GM04503 (cell line): Measurements from ENCODE around the gene PCSK2.

Experiments used
- DNase-seq: peaks from one replicate; pipeline ENCODE4 v3.0.0-alpha.2; 2012; ENCODE audit warnings: low read depth

PCSK2 gene

GRCh38 chr20:17339000-17339399 is 112.2 kb downstream of the PCSK2 start:
- no peak for DNase-seq

GRCh38 chr20:17343091-17343490 is 116.3 kb downstream of the PCSK2 start:
- DNase-seq, result no peak

GRCh38 chr20:17343656-17344452 is 117.0 kb downstream of the PCSK2 start:
- peak; percentile 45 for DNase-seq

- DNase-seq, result no peak
These were observed 118.0 kb downstream of the PCSK2 start for GRCh38 chr20:17344790-17345189.

GRCh38 chr20:17345321-17345720 is 118.5 kb downstream of the PCSK2 start:
- DNase-seq, result no peak

DNA sequence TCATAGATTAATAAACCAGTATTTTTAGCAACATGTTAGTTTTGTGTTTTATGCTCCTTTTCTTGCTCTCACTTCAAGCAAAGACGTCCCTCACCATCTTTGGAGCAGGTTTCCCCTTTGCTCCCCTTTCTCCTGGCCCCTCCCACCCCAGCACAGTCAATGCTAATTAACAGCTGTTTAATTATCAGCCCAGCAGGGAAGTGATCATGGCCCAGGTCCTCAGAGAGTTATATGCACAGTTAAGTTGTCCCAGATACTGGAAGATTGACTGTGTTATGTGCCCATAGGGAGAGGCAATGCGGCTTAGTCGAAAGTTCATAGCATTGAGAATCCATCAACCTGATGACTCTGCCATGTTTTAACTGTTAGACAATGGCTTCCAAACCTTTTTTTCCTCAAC is 123.5 kb downstream of the PCSK2 start:
- no peak for DNase-seq

DNA sequence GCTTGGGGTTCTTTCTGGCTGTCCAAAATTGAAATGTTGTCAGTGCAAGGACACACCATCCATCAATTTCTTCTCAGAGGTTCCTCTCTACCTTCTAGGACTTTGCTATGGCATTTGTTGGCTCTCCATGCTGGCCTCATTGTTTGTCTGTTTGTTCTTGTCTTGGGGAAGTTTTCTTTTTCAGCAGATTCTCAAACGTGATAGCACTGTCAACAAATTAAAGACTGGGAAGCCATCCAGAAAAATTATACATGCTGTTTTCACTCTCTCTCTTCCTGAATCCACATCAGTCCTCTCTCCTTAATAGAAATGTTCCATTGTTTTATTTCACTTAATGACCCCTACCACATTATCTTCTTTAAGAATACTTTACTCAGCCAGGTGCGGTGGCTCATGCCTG is 130.4 kb downstream of the PCSK2 start:
- no peak for DNase-seq

GRCh38 chr20:17358854-17359253 is 132.0 kb downstream of the PCSK2 start:
- no peak for DNase-seq

DNA sequence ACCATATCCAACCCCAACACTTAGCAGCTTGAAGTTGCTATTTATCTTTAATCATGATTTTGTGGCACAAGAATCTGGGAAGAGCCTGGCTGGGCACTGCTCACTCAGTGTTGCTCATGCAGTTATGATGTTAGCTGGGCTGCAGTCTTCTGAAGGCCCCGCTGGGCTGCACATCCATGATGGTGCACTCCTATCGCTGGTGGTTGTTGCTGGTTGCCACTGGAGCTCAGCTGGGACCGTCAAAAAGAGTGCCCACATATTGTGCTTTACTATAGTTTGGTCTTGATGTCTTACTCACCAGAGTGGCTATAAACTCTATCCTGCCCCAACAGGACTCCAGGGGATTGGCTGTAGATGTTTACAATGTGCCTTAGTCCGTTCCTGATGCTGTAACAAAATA is 137.8 kb downstream of the PCSK2 start:
- no peak for DNase-seq

- no peak for DNase-seq
These were observed 139.0 kb downstream of the PCSK2 start for GRCh38 chr20:17365831-17366230.

GRCh38 chr20:17369506-17369905 is 142.7 kb downstream of the PCSK2 start:
- no peak for DNase-seq

GRCh38 chr20:17372806-17373440 is 146.1 kb downstream of the PCSK2 start:
- no peak for DNase-seq

GRCh38 chr20:17374086-17374485 is 147.2 kb downstream of the PCSK2 start:
- no peak for DNase-seq

DNA sequence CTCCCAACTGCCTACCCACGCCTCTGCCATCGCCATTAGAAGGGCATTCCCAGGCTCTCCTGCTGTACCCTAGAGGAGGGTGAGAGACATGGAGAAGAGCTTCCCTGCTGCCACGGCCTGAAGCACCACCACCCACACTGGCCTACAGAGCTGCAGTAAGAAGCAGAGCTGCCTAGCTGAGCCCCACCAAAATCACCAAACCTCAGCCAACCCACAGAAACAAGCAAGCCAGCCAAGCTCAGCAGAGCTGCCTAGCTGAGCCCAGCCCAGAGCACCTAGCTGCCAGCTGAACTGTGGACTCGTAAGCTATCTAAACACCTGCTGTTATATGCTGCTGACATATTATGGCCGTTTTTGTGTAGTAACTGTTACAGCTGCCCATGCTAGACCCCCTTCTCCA is 149.2 kb downstream of the PCSK2 start:
- no peak for DNase-seq

- no peak for DNase-seq
These were observed 150.4 kb downstream of the PCSK2 start for GRCh38 chr20:17377231-17377630.

DNA sequence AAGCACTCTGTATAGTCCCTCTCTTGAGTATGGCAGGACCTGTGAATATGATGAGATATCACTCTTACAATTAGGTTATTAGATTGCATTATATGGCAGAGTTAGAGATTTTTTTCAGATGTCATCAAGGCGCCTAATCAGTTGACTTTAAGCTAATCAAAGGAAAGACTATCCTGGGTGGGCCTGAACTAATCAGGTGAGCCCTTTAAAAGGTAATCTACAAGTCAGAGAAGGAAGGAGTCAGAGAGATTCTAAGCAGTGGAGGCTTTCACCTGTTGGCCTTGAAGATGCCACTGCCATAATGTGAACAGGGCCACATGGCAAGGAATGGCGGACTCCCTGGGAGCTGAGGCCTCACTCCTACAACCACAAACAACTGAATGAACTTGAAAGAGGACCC is 152.8 kb downstream of the PCSK2 start:
- no peak for DNase-seq

GRCh38 chr20:17380801-17381200 is 154.0 kb downstream of the PCSK2 start:
- no peak for DNase-seq

GRCh38 chr20:17381724-17382123 is 154.9 kb downstream of the PCSK2 start:
- DNase-seq, result no peak

DNA sequence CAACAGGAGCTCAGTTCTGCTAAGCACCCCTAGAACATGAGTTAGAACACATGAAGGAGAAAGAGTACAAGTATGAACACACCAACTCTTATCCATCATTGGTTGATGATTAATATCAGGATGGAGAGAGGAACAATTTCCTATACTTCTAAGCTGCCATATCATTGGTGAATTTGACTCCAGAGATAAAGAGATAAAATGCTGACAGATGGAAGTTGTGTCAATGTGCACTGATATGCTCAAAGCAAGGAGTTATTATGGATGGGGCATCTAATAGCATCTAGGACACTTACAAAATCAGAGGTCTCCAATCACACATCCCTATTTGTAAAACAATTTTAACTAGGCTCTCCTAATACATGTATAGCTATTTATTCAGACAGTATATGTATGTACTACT is 159.0 kb downstream of the PCSK2 start:
- no peak for DNase-seq

DNA sequence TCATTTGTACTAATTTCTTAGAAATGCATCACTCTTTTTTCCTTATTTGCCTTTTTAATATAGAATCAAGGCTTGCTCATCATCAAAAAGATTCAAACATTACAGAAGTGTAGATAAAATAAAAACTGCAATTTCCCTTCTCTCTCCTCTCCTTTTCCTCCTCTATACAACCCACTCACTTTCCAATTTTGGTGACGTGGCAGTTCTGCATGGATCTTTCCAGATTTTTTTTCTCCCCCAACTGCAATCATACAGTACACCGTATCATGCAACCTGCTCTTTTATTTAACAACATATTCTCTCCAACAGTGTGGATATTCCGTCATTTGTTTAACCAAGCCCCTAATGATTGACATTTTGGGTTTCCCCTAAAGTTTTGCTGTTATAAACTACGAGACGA is 163.8 kb downstream of the PCSK2 start:
- DNase-seq, result no peak

GRCh38 chr20:17391127-17391771 is 164.4 kb downstream of the PCSK2 start:
- no peak for DNase-seq

DNA sequence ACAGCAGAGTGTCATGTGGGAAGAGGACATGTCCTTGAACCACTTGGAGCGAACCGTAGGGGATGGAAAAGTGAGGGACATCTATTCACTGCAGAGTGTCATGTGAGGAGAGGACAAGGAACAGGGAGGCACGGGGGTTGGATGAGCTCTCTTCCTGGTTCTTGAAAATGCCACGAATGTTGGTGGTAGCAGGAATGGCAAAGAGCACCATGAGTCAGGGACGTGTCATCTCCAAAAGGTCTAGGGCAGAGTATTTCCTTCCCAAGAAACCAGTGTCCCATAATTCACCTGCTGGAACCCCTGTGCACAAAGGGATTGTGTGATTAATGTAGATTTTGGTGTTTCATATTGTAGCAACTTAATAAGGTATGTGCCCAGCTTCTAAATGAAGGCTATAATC is 167.6 kb downstream of the PCSK2 start:
- no peak for DNase-seq

DNA sequence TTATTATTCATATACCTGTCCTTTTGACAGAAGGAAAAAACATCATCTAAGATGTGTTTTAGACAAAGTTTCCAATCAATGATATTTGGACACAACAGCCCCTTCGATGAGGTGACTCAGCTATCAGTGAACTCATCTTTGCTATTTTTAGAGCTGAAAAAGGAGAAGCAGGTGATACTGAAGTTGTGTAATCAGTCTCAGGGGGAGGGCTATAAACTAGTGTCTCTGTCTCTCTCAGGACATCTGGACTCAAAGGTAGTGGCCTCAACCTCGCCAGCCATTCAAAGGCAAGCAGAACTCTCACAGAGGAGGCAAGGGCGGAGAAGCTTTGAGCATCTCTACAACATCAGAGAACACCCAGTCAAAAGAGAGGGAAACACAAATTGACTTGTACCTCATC is 168.9 kb downstream of the PCSK2 start:
- no peak for DNase-seq
